Caco-2 (cell line): ENCODE measurements around the gene ELMO1. TPM values are rescaled to one million over a fixed set of nuclear protein-coding genes. Genes with fewer than 3 reads are reported as not detected.

Experiments
- BruUV-seq: library from RNA; stranded (reverse); fragments of 400-500 nt; replicated peaks from 2 replicates; lab custom pipeline; 2021; lab: Mats Ljungman, UMichigan
- CTCF ChIA-PET: fragments of 300-600 bp; sonication (Branson Sonifier 250); formaldehyde crosslinking; loops from one replicate; lab custom pipeline; 2022; ENCODE audit warnings: antibody characterized with exemption; lab: Charles Lee
- POLR2A ChIA-PET: fragments of 300-600 bp; sonication (Branson Sonifier 250); formaldehyde crosslinking; loops from one replicate; lab custom pipeline; 2022; ENCODE audit warnings: antibody characterized with exemption; lab: Charles Lee
- DNase-seq, 2 experiments: peaks; one replicate each; pipeline versions ENCODE4 v3.0.0 to v3.0.0-alpha.2; 2020 to 2022
- H3K27me3 ChIP-seq: replicated peaks from 2 replicates; pipeline ENCODE4 v1.6.0; 2011; ENCODE audit warnings: low read length; ENCODE audit not compliant: control insufficient read depth, insufficient read depth
- H3K36me3 ChIP-seq: 2 replicates; pipeline ENCODE4 v1.5.1; 2011; ENCODE audit warnings: low read length; ENCODE audit not compliant: control insufficient read depth, insufficient read depth
- H3K4me1 ChIP-seq: fragments of 250-450 bp; sonication (Bioruptor Pico); 2 replicates; pipeline ENCODE4 v1.5.1; 2020; ENCODE audit warnings: mild to moderate bottlenecking
- H3K4me3 ChIP-seq: 2 replicates; pipeline ENCODE4 v1.5.1; 2011; ENCODE audit warnings: low read depth, mild to moderate bottlenecking, control low read depth, low read length
- H3K9me3 ChIP-seq: fragments of 250-450 bp; sonication (Bioruptor Pico); 2 replicates; pipeline ENCODE4 v1.5.1; 2020; ENCODE audit warnings: mild to moderate bottlenecking, moderate library complexity
- H3K27ac Mint-ChIP-seq: one replicate; pipeline ENCODE4 v1.8.0; 2022; ENCODE audit warnings: mixed read lengths; ENCODE audit not compliant: unreplicated experiment
- H3K27me3 Mint-ChIP-seq: one replicate; pipeline ENCODE4 v1.8.0; 2022; ENCODE audit warnings: mixed read lengths; ENCODE audit not compliant: insufficient read depth, unreplicated experiment
- H3K36me3 Mint-ChIP-seq: one replicate; pipeline ENCODE4 v1.8.0; 2022; ENCODE audit warnings: mild to moderate bottlenecking, mixed read lengths; ENCODE audit not compliant: insufficient read depth, unreplicated experiment
- H3K4me1 Mint-ChIP-seq: one replicate; pipeline ENCODE4 v1.8.0; 2022; ENCODE audit warnings: low read depth, mixed read lengths; ENCODE audit not compliant: unreplicated experiment
- H3K4me3 Mint-ChIP-seq: one replicate; pipeline ENCODE4 v1.8.0; 2022; ENCODE audit warnings: mild to moderate bottlenecking, moderate library complexity, mixed read lengths; ENCODE audit not compliant: unreplicated experiment
- H3K9me3 Mint-ChIP-seq: one replicate; pipeline ENCODE4 v1.8.0; 2022; ENCODE audit warnings: mixed read lengths; ENCODE audit not compliant: unreplicated experiment
- intact Hi-C: fragments of 100-400 bp; cut with micrococcal nuclease; formaldehyde crosslinking; loops from one replicate; pipeline ENCODE4 v1.10.0; 2022; ENCODE audit not compliant: unreplicated experiment
- total RNA-seq: library from RNA; stranded (reverse); gene quantifications from 2 replicates; pipeline ENCODE4 v1.2.3, GENCODE V29; 2022
- TF ChIP-seq, protein P1 (sequence below), 2 experiments: fragments of 200-600 bp in 1 of 2; IDR thresholded peaks; 1 replicate in 1 of 2; 2 replicates in 1 of 2; pipeline versions ENCODE4 v1.5.1 to v1.8.0; 2011 to 2022; ENCODE audit warnings: antibody characterized with exemption in 1 of 2, control low read depth in 1 of 2, inconsistent platforms in 1 of 2, low read depth in 1 of 2, low read length in 1 of 2, mild to moderate bottlenecking in 1 of 2, moderate library complexity in 1 of 2; ENCODE audit not compliant: insufficient read depth in 1 of 2, severe bottlenecking in 1 of 2, unreplicated experiment in 1 of 2

The ELMO1 gene
- total RNA-seq, 1 experiment from 2014 or later: 0.14 TPM

DNA sequence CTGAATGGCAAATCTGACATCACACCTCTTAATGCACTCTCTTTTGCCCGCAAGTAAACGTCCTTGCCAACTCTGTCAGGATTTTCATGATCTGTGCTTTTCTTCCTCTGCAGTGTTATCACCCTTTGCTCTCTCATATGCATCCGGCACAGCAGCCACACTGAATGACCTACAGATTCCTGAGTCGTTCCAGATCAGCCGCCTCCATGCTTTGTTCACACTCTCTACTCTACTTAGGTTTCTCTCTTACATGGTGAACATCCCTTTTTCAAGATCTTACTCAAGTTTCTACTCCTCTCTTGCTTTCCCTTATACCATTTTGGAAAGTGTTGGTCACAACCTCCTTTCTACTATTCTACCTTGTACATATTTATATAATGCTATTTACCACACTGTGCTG, 596.6 kb downstream of the ELMO1 start:
- Mint-ChIP-seq H3K4me1 (no peaks in the 10 kb centered on the region), H3K27me3 (no peaks in the 10 kb centered on the region), H3K27ac (no peak overlapping the region), H3K9me3 (peaks cover 11% of the 10 kb centered on the region), H3K36me3 (no peaks in the 10 kb centered on the region), H3K4me3 (no peak overlapping the region)
- ChIA-PET CTCF (no interaction called here), POLR2A (no interaction called here)
- DNase-seq: no peak
- TF ChIP-seq, protein P1, sequence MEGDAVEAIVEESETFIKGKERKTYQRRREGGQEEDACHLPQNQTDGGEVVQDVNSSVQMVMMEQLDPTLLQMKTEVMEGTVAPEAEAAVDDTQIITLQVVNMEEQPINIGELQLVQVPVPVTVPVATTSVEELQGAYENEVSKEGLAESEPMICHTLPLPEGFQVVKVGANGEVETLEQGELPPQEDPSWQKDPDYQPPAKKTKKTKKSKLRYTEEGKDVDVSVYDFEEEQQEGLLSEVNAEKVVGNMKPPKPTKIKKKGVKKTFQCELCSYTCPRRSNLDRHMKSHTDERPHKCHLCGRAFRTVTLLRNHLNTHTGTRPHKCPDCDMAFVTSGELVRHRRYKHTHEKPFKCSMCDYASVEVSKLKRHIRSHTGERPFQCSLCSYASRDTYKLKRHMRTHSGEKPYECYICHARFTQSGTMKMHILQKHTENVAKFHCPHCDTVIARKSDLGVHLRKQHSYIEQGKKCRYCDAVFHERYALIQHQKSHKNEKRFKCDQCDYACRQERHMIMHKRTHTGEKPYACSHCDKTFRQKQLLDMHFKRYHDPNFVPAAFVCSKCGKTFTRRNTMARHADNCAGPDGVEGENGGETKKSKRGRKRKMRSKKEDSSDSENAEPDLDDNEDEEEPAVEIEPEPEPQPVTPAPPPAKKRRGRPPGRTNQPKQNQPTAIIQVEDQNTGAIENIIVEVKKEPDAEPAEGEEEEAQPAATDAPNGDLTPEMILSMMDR (IDR thresholded peaks at IDR 0.05; ENCODE audit: insufficient read depth in 1 of 2, low read depth in 1 of 2, low read length in 1 of 2, severe bottlenecking in 1 of 2, unreplicated experiment in 1 of 2): no peak
- Histone ChIP-seq H3K9me3 (peaks cover 5% of the 10 kb centered on the region), H3K36me3 (no peaks in the 10 kb centered on the region), H3K27me3 (no peaks in the 10 kb centered on the region), H3K4me1 (no peaks in the 10 kb centered on the region), H3K4me3 (no peak overlapping the region)
- intact Hi-C loops: no loop called here
- BruUV-seq: no TSS peak

DNA sequence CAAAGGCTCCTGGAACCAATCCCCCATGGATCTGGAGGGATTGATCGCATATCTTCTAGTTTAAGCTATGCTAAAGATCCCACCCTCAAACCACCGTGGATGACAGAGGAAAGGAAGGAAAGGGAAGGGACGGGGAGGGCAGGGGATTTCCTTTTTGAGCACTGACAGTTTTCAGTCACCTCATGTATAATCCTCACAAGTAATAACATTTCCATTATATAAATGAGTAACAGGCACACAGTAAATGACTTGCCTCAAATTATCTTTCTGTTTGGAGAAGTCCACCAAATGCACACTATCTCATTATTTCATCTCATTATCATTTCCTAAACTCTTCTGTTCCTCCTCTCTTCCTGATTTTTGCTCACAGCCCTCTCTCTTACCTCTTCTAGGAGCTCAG, 597.3 kb downstream of the ELMO1 start:
- H3K36me3 ChIP-seq: no peaks in the 10 kb centered on the region
- Mint-ChIP-seq H3K9me3 (peaks cover 11% of the 10 kb centered on the region), H3K4me3 (no peak overlapping the region), H3K36me3 (no peaks in the 10 kb centered on the region), H3K27me3 (no peaks in the 10 kb centered on the region), H3K27ac (no peak overlapping the region), H3K4me1 (no peaks in the 10 kb centered on the region)
- no peaks in the 10 kb centered on the region for H3K27me3 ChIP-seq
- no peak overlapping the region for H3K4me3 ChIP-seq
- no TSS peak for BruUV-seq
- no peak for DNase-seq
- TF ChIP-seq, protein P1 (IDR thresholded peaks at IDR 0.05; ENCODE audit: insufficient read depth in 1 of 2, low read depth in 1 of 2, low read length in 1 of 2, severe bottlenecking in 1 of 2, unreplicated experiment in 1 of 2): no peak
- intact Hi-C loops: no loop called here
- ChIA-PET CTCF (no interaction called here), POLR2A (no interaction called here)
- H3K9me3 ChIP-seq: peaks cover 5% of the 10 kb centered on the region
- H3K4me1 ChIP-seq: no peaks in the 10 kb centered on the region

DNA sequence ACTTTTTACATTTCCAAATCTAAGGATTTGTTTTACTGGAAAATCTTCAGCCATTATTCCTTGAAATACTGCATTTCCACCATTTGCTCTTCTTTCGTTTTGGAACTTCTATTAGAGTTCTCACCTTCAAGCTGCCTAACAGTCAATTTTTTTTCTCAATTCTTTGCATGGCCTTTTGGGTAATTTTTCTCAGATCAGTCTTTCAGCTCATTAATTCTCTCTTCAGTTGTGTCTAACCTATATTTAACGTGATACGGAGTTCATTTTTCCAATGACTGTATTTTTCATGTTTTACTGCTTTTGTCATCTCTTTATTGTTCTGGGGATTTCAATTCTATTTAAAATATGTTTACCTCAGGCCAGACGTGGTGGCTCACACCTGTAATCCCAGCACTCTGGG, 600.7 kb downstream of the ELMO1 start:
- DNase-seq: no peak
- H3K9me3 Mint-ChIP-seq: peaks cover 20% of the 10 kb centered on the region
- intact Hi-C loops: no loop called here
- no peaks in the 10 kb centered on the region for H3K27me3 ChIP-seq
- H3K36me3 Mint-ChIP-seq: no peaks in the 10 kb centered on the region
- POLR2A ChIA-PET: no interaction called here
- no TSS peak for BruUV-seq
- H3K4me1 ChIP-seq: no peaks in the 10 kb centered on the region
- H3K27me3 Mint-ChIP-seq: no peaks in the 10 kb centered on the region
- H3K27ac Mint-ChIP-seq: no peak overlapping the region
- peaks cover 5% of the 10 kb centered on the region for H3K9me3 ChIP-seq
- no peaks in the 10 kb centered on the region for H3K4me1 Mint-ChIP-seq
- H3K36me3 ChIP-seq: no peaks in the 10 kb centered on the region
- TF ChIP-seq, protein P1 (IDR thresholded peaks at IDR 0.05; ENCODE audit: insufficient read depth in 1 of 2, low read depth in 1 of 2, low read length in 1 of 2, severe bottlenecking in 1 of 2, unreplicated experiment in 1 of 2): no peak
- no peak overlapping the region for H3K4me3 Mint-ChIP-seq
- CTCF ChIA-PET: no interaction called here
- no peak overlapping the region for H3K4me3 ChIP-seq
